ENCODE data around the gene ZNF91.
A peak's percentile ranks its signal among the peaks of the same experiment; 100 is the strongest.
"Not testable (repeated sequence)": the region's sequence is repeated elsewhere in the genome, so short reads cannot be mapped to it uniquely, and the experiment has no call there.

Gene ZNF91

GRCh38 chr19:23394511-23394910 lies 760 bp downstream of the ZNF91 start:
- DNase-seq = peak; percentile 81

- no peak for DNase-seq
These were observed 2.1 kb downstream of the ZNF91 start for GRCh38 chr19:23393121-23393520.

GRCh38 chr19:23391236-23391635 lies 4.0 kb downstream of the ZNF91 start:
- DNase-seq = no peak

GRCh38 chr19:23385404-23385803 lies 9.9 kb downstream of the ZNF91 start:
- DNase-seq = no peak

GRCh38 chr19:23384858-23385257 lies 10.4 kb downstream of the ZNF91 start:
- DNase-seq = no peak

GRCh38 chr19:23384166-23384565 lies 11.1 kb downstream of the ZNF91 start:
- no peak for DNase-seq

- no peak for DNase-seq
These were observed 12.3 kb downstream of the ZNF91 start for GRCh38 chr19:23382955-23383354.

- no peak for DNase-seq
These were observed 14.2 kb downstream of the ZNF91 start for GRCh38 chr19:23381114-23381513.

- DNase-seq = not testable (repeated sequence)
These were observed 15.6 kb downstream of the ZNF91 start for GRCh38 chr19:23379671-23380070.

GRCh38 chr19:23378948-23379347 lies 16.3 kb downstream of the ZNF91 start:
- DNase-seq = no peak

GRCh38 chr19:23377276-23377675 lies 18.0 kb downstream of the ZNF91 start:
- DNase-seq = no peak

GRCh38 chr19:23366437-23366836 lies 28.8 kb downstream of the ZNF91 start:
- DNase-seq = no peak

GRCh38 chr19:23366031-23366430 lies 29.2 kb downstream of the ZNF91 start:
- not testable (repeated sequence) for DNase-seq

GRCh38 chr19:23365222-23365621 lies 30.0 kb downstream of the ZNF91 start:
- no peak for DNase-seq

- not testable (repeated sequence) for DNase-seq
These were observed 33.4 kb downstream of the ZNF91 start for GRCh38 chr19:23361843-23362242.

GRCh38 chr19:23351806-23352205 lies 43.5 kb downstream of the ZNF91 start:
- DNase-seq = no peak

GRCh38 chr19:23346696-23347095 lies 48.6 kb downstream of the ZNF91 start:
- no peak for DNase-seq

- no peak for DNase-seq
These were observed 49.4 kb downstream of the ZNF91 start for GRCh38 chr19:23345838-23346237.

GRCh38 chr19:23343434-23344010 lies 51.7 kb downstream of the ZNF91 start:
- DNase-seq = no peak

- no peak for DNase-seq
These were observed 67.1 kb downstream of the ZNF91 start for GRCh38 chr19:23328211-23328610.

- no peak for DNase-seq
These were observed 73.2 kb downstream of the ZNF91 start for GRCh38 chr19:23321953-23322549.

- DNase-seq = not testable (repeated sequence)
These were observed 73.9 kb downstream of the ZNF91 start for GRCh38 chr19:23321403-23321802.

GRCh38 chr19:23319571-23319970 lies 75.7 kb downstream of the ZNF91 start:
- DNase-seq = not testable (repeated sequence)

- DNase-seq = not testable (repeated sequence)
These were observed 76.3 kb downstream of the ZNF91 start for GRCh38 chr19:23318941-23319340.

- DNase-seq = no peak
These were observed 77.1 kb downstream of the ZNF91 start for GRCh38 chr19:23318143-23318542.
